Activated CD8-positive, alpha-beta T cell treated with anti-CD3 and anti-CD28 coated beads for 36 hours (primary cell): ENCODE results near the gene SIL1. TPM values are rescaled to one million over a fixed set of nuclear protein-coding genes. Genes with fewer than 3 reads are reported as not detected.

Experiments
- ATAC-seq: fragments of 200-7000 bp; cut with Tn5 transposase; one replicate; pipeline ENCODE4 v1.10.0; 2021; ENCODE audit warnings: mild to moderate bottlenecking, moderate library complexity
- CTCF ChIA-PET: fragments of 350-600 bp; sonication (Branson Sonifier 250); formaldehyde crosslinking; loops from one replicate; lab custom pipeline; 2021; ENCODE audit warnings: antibody characterized with exemption; lab: Charles Lee
- POLR2A ChIA-PET: fragments of 350-600 bp; sonication (Branson Sonifier 250); formaldehyde crosslinking; loops from one replicate; lab custom pipeline; 2021; ENCODE audit warnings: antibody characterized with exemption; lab: Charles Lee
- DNase-seq: peaks from one replicate; pipeline ENCODE4 v3.0.0-alpha.2; 2020
- H3K27ac Mint-ChIP-seq: one replicate; pipeline ENCODE4 v1.8.0; 2021; ENCODE audit warnings: mild to moderate bottlenecking, mixed read lengths
- H3K27me3 Mint-ChIP-seq: one replicate; pipeline ENCODE4 v1.8.0; 2021; ENCODE audit warnings: mixed read lengths
- H3K36me3 Mint-ChIP-seq: one replicate; pipeline ENCODE4 v1.8.0; 2021; ENCODE audit warnings: low read depth, mixed read lengths
- H3K4me1 Mint-ChIP-seq: one replicate; pipeline ENCODE4 v1.8.0; 2021; ENCODE audit warnings: low read depth, mixed read lengths
- H3K4me3 Mint-ChIP-seq: one replicate; pipeline ENCODE4 v1.8.0; 2021; ENCODE audit warnings: mild to moderate bottlenecking, moderate library complexity, mixed read lengths
- H3K9me3 Mint-ChIP-seq: one replicate; pipeline ENCODE4 v1.8.0; 2021; ENCODE audit warnings: mixed read lengths
- CTCF ChIP-seq: fragments of 200-600 bp; IDR thresholded peaks from one replicate; pipeline ENCODE4 v1.8.0; 2022; ENCODE audit warnings: antibody characterized with exemption, mild to moderate bottlenecking
- intact Hi-C: fragments of 100-400 bp; cut with micrococcal nuclease; formaldehyde crosslinking; loops from one replicate; pipeline ENCODE4 v1.10.0; 2022
- total RNA-seq, 2 experiments: library from RNA; stranded (reverse); gene quantifications; one replicate each; pipeline ENCODE4 v1.2.3, GENCODE V29; 2021

Gene SIL1
- total RNA-seq, 2 experiments from 2014 or later: 27.6 to 32.3 TPM

GRCh38 chr5:139158791-139159190 is 39.4 kb downstream of the SIL1 start:
- H3K4me1 Mint-ChIP-seq: peaks cover 3% of the 10 kb centered on the region
- intact Hi-C loops: no loop called here
- DNase-seq: no peak
- H3K27me3 Mint-ChIP-seq: no peaks in the 10 kb centered on the region
- CTCF ChIA-PET: interaction anchor here (1.1 to 2.0 kb wide), 3 partner anchors 9 to 17 kb away, joined by 3 to 6 read pairs (median 4); no protein-coding TSS in a partner anchor
- H3K4me3 Mint-ChIP-seq: no peak overlapping the region
- no peak for TF ChIP-seq CTCF
- no peaks in the 10 kb centered on the region for H3K9me3 Mint-ChIP-seq
- peaks cover 6% of the 10 kb centered on the region for H3K36me3 Mint-ChIP-seq
- POLR2A ChIA-PET: interaction anchor here (2.0 kb wide), 1 partner anchor 9 kb away, joined by 7 read pairs; no protein-coding TSS in a partner anchor
- no peak overlapping the region for H3K27ac Mint-ChIP-seq
- ATAC-seq: no peak

DNA sequence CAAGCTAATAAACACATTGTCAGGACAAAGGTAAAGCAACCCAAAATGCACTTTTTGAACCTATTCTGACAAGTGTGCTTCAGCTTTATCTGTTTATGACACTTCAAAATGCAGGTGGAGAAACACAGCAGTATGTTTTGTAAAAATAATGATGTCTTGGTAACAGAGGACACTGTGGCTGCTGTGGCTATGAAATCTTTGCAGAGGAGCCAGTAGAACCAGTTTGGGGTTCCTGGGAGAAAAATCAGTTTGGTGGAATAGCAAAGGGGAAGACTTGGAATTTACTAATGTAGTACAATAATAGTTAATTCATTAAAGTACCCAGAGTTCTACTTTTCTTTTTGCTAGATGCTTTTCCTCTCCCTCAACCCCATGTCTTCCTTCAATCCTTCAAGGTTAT is 40.6 kb downstream of the SIL1 start:
- DNase-seq (no peak), ATAC-seq (no peak)
- H3K27ac Mint-ChIP-seq: no peak overlapping the region
- peaks cover 6% of the 10 kb centered on the region for H3K36me3 Mint-ChIP-seq
- ChIA-PET POLR2A (no interaction called here), CTCF (interaction anchor here (2.0 kb wide), 1 partner anchor 10 kb away, joined by 6 read pairs; no protein-coding TSS in a partner anchor)
- peaks cover 3% of the 10 kb centered on the region for H3K4me1 Mint-ChIP-seq
- TF ChIP-seq CTCF: no peak
- intact Hi-C loops: no loop called here
- H3K4me3 Mint-ChIP-seq: no peak overlapping the region
- no peaks in the 10 kb centered on the region for H3K9me3 Mint-ChIP-seq
- no peaks in the 10 kb centered on the region for H3K27me3 Mint-ChIP-seq

DNA sequence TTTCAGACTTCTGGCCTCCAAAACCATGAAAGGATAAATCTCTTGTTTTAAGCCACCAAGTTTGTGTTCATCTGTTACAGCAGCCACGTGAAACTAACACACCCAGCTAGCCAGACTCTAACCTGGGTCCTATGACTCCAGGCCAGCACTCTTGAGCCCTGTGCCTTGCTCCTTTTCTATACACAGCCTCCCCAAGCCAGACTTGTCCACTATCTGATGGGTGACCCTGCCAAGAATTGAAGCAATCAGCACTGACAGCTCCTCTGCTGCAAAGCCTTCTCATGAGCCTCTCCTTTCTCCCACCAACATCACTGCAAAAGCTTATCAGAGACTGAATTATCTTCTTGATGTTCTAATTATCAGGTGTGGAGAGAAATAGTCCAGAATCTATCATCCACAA is 41.4 kb downstream of the SIL1 start:
- DNase-seq: no peak
- H3K27me3 Mint-ChIP-seq: no peaks in the 10 kb centered on the region
- intact Hi-C loops: no loop called here
- no peak for ATAC-seq
- no peak overlapping the region for H3K27ac Mint-ChIP-seq
- H3K9me3 Mint-ChIP-seq: no peaks in the 10 kb centered on the region
- peaks cover 6% of the 10 kb centered on the region for H3K36me3 Mint-ChIP-seq
- no peaks in the 10 kb centered on the region for H3K4me1 Mint-ChIP-seq
- no peak for TF ChIP-seq CTCF
- ChIA-PET CTCF (interaction anchor here (2.0 kb wide), 1 partner anchor 11 kb away, joined by 6 read pairs; no protein-coding TSS in a partner anchor), POLR2A (no interaction called here)
- H3K4me3 Mint-ChIP-seq: no peak overlapping the region

GRCh38 chr5:139155333-139155732 is 42.8 kb downstream of the SIL1 start:
- CTCF ChIA-PET: interaction anchor here (1.0 kb wide), 1 partner anchor 11 kb away, joined by 3 read pairs; no protein-coding TSS in a partner anchor

More at GRCh38 chr5:139155333-139155732, 42.8 kb downstream of the SIL1 start:
- no peak for DNase-seq
- Mint-ChIP-seq H3K4me3 (no peak overlapping the region), H3K36me3 (peaks cover 6% of the 10 kb centered on the region), H3K27me3 (no peaks in the 10 kb centered on the region), H3K9me3 (no peaks in the 10 kb centered on the region), H3K4me1 (peaks cover under 1% of the 10 kb centered on the region), H3K27ac (no peak overlapping the region)
- POLR2A ChIA-PET: interaction anchor here (0.6 kb wide), 1 partner anchor 199 kb away, joined by 3 read pairs; no protein-coding TSS in a partner anchor
- intact Hi-C loops: no loop called here
- no peak for ATAC-seq
- no peak for TF ChIP-seq CTCF
